8988T (cell line): ENCODE measurements around the gene SPTBN5.

ENCODE experiments used
- DNase-seq: peaks from one replicate; pipeline ENCODE4 v3.0.0; 2011

SPTBN5 gene

DNA sequence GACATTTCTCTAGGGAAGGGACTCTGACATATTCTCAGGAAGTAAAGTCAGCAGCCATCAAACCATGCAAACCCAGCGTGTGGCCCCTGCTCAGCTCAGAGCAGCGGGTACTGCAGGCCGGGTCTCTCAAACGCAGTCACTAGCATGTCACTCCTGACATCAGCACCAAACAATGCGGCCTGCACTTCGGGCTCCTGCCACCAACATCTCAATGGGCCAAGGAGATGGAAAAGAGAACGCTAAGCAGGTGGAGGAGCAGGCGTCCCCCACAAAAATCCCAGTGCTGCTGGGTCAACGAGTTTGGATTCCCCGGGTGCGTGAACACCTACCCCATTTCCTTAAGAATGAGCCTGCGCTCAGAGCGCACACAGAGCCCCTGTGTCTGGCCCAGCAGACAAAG, 9.9 kb upstream of the SPTBN5 start:
- no peak for DNase-seq

DNA sequence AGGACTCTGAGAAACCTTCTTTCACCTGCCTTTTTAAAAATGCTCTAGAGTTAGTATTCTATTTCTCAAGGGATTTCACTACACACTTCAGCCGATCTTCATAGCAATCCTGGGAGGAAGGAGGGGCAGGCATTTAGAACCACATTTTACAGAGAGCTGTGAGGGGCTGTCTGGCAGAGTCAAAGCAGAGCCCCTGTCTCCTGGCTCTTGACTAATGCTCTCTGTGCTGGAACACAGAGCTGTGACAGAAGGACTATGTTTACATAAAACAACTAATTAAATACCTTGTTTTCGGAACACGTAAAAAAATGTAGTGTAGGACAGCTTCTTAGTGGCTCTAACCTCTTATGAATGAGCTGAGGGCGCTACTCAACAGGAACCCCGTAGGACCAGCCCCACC, 7.6 kb upstream of the SPTBN5 start:
- no peak for DNase-seq

DNA sequence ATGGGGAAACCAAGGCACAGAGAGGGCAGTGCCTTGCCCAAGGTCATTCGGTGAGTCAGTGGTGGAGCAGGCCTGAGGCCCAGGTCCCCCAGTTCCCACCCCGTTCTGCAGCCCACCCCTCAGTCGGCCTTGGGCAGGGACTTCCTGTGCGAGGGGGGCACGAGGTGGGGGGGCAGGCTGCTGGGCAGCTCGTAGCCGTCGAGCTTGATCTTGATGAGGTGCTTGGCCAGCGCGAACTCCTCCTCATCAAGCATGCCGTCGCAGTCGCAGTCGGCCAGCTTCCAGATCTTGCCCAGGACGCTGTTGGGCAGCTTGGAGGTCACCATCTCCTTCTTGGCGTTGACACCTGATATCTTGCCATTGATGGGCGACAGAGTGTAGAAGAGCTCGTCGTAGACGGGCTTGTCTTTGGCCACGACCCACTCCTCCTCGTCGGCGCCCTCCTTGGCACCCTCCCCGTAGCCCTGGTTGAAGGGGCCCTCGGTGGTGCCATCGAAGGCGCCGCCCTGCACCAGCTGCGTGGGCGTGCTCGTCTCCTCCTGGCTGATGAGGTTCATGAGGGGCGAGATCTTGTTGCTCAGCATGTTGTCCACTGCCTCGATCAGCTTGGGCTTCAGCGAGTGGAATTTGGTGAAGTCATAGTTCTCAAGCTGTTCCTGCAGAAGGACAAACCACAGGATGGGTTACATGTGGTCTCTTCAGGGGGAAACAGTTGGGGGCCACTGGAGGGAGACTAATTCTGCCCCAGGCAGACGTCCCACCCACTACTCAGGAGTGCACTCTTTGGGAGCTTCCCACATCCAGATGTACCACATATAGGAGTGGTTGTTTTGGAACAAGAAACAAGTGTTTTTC, 6.9 kb upstream of the SPTBN5 start:
- DNase-seq, result no peak

DNA sequence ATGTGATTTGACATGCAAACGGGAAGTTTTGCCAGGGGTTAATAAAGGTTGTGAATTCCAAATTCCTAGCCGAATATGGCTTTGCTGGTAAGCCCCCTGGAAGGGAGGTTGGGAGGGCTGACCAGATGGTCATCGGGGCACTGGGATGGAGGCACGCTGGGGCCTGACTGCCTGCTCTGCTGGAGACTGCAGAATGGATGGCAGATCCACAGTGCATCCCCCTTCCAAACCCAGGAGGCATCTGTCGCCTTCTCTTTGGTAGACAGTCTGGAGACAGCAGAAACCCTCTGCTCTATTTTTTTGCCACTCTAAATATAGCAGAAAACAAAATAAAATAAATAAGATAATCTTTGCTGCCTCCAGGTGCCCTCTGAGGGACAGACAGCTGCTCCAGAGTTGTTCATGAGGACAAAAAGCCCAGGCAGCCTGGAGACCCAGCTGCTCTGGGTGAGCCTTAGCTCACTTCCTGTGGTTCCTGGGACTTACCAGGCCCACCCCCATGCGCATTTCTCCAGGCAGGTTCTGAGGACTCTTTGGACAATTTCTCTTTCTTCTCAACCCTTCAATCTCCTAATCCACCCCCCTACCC, 6.1 kb upstream of the SPTBN5 start:
- no peak for DNase-seq

DNA sequence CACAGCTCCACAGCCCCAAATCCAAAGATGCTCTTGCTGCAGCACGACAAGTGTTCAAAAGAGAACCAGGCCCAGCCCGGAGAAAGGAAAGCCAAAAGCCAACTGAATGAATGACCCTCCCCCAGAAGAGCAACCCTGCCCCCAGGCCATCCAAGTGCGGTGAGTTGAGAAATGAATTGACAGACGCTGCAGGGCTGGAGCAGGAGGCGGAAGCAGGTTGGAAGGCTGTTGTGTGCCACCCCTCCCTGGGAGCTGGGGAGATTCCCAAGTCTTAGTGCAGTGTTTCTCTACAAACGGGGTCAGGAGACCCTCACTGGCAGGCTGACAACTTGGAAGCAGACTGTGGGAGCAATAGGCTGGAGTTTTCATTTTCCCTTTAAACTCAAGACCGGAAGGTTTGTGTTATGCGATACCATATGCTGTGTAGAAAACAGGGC, 3.5 kb upstream of the SPTBN5 start:
- DNase-seq, result no peak

DNA sequence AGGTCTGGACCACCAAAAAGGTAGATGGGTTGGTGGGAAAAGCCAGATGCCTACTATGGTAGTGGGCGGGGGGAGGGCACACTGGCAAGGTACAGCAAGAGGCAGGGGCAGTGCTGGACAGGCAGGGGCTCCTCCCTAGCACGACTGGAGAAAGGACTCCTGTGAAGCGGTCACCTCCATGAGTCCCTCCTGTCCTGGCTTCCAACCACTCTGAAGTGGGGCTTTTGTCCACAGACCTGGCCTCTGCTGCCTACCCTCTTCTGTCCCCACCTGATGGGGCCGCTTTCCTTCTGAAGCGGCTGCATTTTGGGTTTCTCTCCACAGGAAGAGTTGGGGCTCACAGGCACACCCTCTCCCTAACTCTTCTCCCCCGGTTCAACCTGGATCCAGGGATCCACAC, 2.7 kb upstream of the SPTBN5 start:
- DNase-seq, result no peak

DNA sequence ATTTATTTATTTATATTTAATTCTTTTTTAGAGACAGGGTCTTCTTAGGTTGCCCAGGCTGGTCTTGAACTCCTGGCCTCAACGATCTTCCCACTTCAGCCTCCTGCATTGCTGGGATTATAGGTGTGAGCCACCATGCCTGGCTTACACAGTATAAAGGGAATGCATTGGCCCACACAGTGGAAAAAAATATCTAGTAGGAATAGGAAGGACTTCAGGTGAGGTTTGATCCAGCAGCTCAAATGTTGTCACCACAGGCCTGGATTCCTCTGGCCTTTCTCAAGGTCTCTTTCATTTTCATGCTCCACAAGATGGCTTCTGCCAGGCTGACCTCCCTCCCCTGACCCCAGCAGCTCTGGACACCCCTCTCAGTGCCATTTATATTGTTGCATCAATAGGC, 2.1 kb upstream of the SPTBN5 start:
- no peak for DNase-seq

DNA sequence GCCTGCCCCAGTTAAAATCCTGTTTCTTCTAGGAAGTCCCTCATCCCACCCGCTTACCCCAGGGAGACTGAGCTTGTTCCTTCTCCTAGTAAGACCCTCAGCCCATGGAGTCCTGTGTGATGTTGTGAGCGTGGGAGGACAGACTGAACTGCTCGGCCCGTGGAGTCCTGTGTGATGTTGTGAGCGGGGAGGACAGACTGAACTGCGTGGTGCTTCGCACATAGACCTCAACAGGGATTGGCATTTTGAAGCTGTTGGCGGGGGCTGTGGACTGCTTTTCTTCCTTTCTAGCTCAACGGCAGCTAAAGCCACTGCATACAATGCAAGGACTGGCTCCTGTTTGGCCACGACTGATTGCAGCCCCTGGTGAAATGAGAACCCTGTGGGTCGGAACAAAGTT, 1.6 kb upstream of the SPTBN5 start:
- DNase-seq, result no peak

DNA sequence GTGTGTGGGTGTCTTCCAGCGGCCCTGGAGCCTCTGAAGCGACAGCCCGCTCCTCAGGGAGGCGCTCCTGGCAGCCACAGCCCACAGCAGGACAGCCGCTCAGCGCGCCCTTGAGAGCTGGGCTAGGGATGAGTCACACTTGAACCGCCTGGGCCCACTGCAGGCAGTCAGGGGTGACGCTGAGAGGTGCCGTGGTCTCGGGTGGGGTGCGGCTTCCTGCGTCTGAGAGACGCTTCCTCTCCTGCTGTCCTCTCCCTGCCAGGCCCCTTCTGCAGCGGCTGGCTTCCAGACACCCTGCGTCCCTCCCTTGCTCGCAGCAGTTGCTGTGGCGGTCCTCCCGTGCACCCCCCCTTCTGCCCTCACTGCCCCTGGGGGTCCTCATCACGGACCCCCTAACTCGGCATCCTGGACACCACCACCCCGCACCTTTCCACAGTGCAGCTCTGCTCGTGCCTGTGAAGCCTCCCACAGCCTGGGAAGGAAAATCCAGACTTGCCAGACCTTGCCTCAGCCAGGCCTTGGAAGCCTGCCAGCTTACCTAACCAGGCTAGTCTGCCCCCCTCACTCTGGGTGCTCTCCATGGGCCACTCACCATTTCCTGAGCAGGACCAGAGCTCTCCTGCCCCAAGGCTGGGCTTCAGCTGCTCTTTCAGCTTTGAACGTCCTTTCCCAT, 1.1 kb upstream of the SPTBN5 start:
- DNase-seq, result no peak

DNA sequence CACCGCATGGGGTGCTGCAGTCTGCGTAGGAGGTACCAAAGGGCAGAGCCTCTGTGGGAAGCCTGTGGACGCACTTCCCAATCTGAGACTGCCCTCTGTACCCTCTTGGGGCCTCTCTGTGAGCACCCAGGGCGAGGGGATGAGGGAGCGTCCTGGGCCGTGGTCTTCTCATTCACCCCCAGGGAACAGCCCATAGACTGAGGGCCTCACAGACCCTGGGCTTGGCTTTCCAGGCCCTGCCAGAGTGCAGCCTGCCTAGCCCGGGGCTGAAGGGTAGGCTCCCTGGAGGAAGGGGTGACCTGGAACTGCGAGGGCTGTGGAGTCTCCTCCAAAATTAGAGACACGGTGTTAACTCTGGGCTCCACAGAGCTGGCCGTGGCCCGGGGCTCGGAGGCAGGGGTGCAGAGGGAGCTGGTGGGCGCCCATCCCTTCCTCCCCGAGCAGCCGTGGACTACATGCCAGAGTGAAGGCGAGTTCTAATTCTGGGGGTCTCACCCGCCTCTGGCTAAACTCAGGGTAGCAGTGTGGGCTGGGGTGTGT, 468 bp upstream of the SPTBN5 start:
- DNase-seq, result no peak

DNA sequence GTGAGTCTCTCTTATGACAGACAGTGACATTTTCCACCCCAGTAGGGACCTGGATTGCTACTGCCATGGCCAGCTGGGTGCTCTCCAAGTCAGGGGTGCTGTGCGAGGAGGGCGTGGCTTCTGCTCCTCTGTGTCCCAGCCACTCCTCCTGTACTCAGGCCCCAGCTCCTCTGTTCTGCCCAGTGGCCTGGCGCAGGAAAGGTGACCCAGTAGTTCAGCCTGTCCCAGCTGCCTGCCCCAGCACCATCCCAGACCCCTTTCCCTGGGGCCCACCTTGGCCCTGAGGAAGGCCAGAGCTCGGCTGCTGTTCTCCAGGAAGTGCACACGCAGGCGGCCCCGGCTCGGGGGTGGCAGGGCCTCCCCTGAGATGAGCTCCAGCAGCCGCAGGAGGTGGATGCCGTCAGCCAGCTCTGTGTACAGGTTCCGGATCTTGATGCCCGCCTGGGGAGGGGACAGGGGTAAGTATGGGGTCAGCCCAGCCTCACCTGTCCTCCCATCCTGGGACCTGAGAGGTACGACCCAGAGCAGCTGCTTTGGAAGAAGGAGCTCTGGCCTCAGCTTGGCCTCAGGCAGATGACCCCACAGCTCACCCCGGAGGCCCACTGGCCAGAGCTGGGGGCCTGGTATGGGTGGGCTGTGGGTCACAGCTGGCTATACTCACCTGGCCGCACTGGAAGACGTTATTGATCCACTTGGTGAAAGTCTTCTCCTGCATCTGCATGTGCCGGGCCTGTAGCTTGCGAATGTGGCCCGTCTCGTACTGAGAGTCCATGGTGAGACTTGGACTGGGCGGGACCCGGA, 1.0 kb downstream of the SPTBN5 start:
- DNase-seq, result no peak

DNA sequence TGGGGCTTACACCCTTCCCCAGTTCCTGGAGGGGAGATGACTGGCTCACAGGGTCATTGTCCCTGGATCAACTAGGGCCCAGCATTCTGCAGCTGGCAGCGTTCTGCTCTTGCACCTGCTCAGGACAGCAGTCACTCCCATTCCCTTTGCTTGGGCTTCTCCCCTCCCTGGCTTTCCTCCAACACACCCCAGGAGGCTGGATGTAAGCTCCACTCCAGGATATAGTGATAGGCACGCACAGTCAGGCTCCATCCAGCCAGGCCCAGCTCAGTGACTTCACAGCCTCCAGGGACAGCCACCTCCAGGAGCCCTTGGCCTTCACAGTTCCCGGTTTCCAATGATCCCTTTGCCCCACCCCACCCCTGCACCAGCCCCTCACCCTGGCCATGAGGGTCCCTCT, 1.9 kb downstream of the SPTBN5 start:
- DNase-seq, result no peak

DNA sequence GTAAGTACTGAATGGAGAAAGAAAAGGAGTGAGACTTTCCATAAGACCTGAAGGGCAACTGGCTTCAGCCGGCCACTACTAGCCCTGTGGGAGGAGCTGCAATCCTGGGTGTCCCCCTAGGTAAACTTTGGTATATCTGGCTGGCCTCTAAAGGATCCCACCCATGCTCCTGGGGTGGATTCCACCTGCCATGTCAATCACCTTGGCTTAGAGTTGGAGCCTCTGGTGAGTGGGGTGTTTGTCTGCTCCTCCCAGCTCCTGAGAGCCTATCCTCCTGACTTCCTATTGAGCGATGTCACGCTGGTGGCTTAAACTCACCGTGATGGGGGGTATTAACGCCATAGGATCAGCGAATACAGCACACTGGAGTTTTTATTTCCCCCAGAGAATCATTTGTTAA, 2.6 kb downstream of the SPTBN5 start:
- no peak for DNase-seq

DNA sequence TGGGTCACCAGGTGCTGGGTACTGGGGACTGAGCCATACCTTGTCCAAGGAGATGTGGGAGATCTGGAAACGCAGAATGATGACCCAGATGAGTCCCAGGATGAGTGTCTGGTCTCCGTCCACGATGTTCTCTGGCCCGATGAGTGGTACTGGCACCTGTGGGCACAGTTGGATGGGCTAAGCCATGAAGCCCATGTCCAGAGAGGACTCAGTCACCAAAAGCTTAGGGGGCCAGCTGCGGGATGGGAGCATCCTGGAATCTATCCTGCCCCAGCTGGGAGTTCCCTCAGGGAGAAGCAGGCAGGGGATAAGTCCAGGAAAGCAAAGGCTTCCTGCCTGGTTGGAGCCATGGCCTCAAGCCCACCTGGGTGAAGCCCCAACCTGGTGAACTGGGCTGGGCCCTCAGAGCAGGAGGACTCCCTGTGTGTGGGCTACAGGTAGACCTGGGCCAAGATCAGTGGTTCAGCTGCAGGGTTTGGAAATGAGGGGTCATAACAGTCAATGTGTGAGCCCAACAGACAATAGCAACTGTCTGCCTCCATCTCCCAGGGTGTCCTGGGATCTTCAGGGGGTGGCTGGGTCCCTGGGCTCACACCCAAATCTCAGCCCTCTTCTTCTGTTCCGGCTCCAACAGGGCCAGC, 3.7 kb downstream of the SPTBN5 start:
- DNase-seq, result no peak

DNA sequence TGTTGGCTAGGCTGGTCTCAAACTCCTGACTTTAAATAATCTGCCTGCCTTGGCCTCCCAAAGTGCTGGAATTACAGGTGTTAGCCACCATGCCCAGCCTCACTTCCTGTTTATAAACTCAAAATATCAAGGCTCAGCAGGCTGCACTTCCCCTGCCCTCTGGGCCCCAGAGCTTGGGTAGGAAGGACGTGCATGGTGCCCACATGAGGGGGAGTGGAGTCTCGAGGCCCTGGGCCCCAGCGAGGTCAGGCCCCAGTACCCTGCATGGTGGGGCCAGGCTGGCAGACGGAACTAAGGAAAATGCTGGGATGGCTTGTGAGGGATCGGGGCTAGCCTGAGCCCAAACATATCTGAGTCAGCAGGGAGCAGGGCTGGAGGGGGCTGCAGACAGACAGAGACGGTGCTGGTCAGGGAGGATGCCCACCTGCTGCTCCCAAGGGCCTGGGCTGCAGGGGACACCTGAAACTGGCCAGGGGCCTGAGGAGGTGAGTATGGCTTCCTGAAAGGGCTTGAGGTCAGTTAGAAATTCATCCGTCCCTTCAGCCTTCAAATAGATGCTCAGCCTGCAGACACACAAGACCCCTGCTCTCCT, 5.1 kb downstream of the SPTBN5 start:
- no peak for DNase-seq

DNA sequence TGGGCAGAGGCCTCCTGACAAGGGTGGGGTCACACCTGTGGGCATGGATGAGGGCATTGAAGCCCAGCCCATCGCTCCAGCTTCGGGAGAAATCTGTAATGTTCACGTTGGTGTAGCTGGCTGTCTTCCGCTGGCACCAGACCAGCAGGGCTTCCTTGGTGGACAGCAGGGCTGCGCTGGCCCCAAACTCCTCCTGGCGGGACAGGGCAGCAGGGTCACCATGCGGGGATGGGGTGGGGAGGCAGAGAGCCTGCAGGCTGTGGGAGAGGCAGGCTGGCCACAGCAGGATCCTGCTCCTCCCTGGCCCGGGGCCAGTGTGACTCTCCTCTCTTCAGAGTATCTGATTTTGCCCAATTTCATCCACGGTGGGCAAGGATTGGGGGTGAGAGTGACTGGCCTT, 6.0 kb downstream of the SPTBN5 start:
- DNase-seq, result no peak

DNA sequence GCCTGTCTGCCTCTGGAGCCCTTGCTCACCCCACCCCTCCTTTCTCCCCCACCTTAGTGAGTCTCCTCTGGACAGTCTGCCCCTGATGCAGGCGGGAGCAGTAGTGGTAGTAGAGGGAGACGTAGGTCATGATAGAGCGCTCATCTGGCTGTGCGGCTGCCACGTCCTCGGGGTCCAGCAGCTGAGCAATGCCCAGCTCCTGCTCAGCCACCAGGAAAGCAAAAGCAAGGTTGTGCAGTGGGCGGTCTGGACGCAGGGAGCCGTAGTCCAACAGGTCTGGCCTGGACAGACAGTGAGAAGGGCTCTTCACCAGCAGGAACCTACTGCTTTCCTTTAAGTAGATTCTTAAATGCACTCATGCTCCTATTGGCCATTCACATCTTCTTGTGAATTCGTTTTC, 6.7 kb downstream of the SPTBN5 start:
- no peak for DNase-seq

DNA sequence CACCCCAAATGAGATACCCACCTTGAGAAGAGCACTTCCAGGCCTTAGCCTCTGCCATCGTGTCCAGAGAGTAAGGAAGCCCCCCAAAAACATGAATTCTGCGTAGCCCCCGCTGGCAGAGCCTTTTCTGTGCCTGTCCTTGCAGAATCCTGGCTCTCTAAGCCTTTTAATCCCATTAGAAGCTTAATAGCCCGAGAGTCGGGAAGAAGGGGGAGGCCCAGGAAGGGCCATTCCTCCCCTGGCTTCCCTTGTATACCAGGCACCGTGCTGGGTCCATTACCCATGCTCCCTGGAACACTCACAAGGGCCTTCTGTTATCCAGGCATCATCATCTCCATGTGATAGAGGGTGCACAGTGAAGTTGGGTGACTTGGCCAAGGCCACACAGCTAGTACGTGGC, 7.1 kb downstream of the SPTBN5 start:
- no peak for DNase-seq

DNA sequence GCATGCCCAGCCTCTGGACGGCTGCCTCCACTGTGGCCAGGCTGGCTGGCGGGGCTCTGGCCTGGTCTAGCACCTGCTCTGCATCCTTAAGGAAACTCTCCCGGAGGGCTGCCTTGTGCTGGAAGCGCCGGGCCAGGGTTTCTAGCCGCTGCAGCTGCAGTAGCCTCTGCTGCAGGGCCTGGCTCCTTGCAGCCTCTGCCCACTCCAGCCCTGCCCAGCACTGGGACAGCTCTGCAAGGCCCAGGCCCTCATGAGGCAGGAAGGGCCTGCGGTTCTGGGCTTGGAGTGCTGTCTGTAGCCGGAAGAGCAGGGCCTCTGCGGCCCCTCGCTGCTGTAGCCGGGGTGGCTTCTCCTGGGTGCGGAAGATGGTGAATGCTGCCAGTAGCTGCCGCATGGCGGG, 8.0 kb downstream of the SPTBN5 start:
- no peak for DNase-seq

DNA sequence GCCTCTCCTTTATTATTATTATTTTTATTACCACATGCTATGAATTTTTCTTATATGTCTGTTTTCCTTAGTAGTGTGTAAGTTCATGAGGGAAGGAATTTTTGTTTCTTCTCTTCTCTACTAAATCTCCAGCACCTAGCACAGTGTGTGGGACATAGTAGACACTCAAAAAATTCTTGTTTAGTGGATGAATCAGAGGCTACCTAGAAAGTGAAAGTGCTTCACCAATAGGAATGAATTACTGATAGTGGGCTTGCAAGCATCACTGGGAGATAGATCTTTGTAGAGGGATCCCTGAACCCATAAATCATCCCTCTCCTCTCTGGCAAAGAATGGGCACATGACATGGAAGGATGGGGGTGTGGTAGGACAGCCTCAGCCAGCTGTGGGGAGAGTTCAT, 8.5 kb downstream of the SPTBN5 start:
- no peak for DNase-seq

DNA sequence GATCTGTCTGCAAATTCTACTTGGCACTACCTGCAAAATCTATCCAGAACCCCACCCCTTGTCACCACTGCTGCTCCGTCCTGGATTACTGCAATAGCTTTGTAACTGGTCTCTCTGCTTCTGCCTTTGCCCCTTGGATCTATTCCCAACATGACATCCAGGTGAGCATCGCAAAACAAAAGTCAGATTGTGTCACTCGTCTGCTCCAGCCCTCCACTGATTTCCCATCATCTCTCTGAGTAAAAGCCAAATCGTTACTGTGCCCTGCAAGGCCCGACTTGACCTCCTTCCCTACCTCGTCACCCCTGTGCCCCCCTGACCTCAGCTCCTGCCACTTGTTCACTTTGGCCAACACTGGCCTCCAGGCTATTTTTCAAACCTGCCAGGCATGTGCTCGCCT, 9.4 kb downstream of the SPTBN5 start:
- DNase-seq, result no peak

DNA sequence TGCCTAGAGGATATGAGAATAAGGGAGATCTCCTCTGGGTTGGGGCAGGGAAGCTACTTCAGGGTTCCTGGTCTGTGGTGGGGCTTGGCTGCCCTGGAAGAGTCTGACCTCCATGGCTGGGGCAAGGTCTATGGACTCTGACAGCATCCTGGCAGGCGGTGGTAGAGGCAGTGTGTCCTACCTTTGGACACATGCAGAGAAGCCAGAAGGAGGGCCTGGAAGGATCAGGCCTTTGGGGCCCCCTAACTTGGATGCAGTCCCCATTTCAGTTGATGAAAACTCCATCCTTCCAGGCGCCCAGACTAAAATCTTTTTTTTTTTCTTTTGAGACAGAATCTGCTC, 10.4 kb downstream of the SPTBN5 start:
- no peak for DNase-seq
